HuH-7.5 (cell line): ENCODE measurements around the gene POLR2A.

ENCODE experiments used
- DNase-seq: peaks from one replicate; pipeline ENCODE4 v3.0.0; 2011; ENCODE audit warnings: low spot score

The POLR2A gene

GRCh38 chr17:7484067-7484918 lies at the start of gene POLR2A:
Gene POLR2A (plus strand): TSS chr17:7484366.
- peak; percentile 94 for DNase-seq

- no peak for DNase-seq
Observed at GRCh38 chr17:7435676-7436555, 48.2 kb upstream of the POLR2A start.

- peak; percentile 80 for DNase-seq
Observed at GRCh38 chr17:7436556-7437368, 47.4 kb upstream of the POLR2A start.

GRCh38 chr17:7437369-7437863 lies 46.8 kb upstream of the POLR2A start:
- DNase-seq = no peak

GRCh38 chr17:7437950-7438614 lies 46.1 kb upstream of the POLR2A start:
- DNase-seq = no peak

GRCh38 chr17:7438656-7439460 lies 45.3 kb upstream of the POLR2A start:
- DNase-seq = no peak

- no peak for DNase-seq
Observed at GRCh38 chr17:7439462-7440112, 44.6 kb upstream of the POLR2A start, which contains the start of gene FGF11. Gene FGF11 (plus strand): TSS chr17:7439512. CDS start chr17:7439621, 109 bp downstream.

GRCh38 chr17:7440113-7440833 lies 43.9 kb upstream of the POLR2A start:
- no peak for DNase-seq

- no peak for DNase-seq
Observed at GRCh38 chr17:7440834-7441195, 43.4 kb upstream of the POLR2A start.

GRCh38 chr17:7441266-7441665 lies 42.9 kb upstream of the POLR2A start:
- no peak for DNase-seq

- no peak for DNase-seq
Observed at GRCh38 chr17:7442142-7442541, 42.0 kb upstream of the POLR2A start.

- no peak for DNase-seq
Observed at GRCh38 chr17:7443499-7444485, 40.4 kb upstream of the POLR2A start.

GRCh38 chr17:7444682-7445618 lies 39.2 kb upstream of the POLR2A start, which contains the start of gene CHRNB1:
Gene CHRNB1 (plus strand): TSS chr17:7445061. CDS start chr17:7445128, 67 bp downstream.
- DNase-seq = peak; percentile 86

- DNase-seq = peak; percentile 88
Observed at GRCh38 chr17:7445619-7445968, 38.6 kb upstream of the POLR2A start.

GRCh38 chr17:7448461-7448860 lies 35.7 kb upstream of the POLR2A start:
- no peak for DNase-seq

GRCh38 chr17:7459961-7460545 lies 24.1 kb upstream of the POLR2A start:
- DNase-seq = no peak
